GM12875 (cell line): ENCODE measurements around the gene TMEM25.

Experiments
- H3K4me3 ChIP-seq: one replicate; pipeline ENCODE4 v1.5.1; 2011; ENCODE audit warnings: low read depth, low read length, control low read depth
- TF ChIP-seq, protein P1 (sequence below): IDR thresholded peaks from 2 replicates; pipeline ENCODE4 v1.5.1; 2011; ENCODE audit warnings: low read depth, mild to moderate bottlenecking, control low read depth, inconsistent platforms, low read length, moderate library complexity, borderline replicate concordance; ENCODE audit not compliant: insufficient read depth

TMEM25 gene

DNA sequence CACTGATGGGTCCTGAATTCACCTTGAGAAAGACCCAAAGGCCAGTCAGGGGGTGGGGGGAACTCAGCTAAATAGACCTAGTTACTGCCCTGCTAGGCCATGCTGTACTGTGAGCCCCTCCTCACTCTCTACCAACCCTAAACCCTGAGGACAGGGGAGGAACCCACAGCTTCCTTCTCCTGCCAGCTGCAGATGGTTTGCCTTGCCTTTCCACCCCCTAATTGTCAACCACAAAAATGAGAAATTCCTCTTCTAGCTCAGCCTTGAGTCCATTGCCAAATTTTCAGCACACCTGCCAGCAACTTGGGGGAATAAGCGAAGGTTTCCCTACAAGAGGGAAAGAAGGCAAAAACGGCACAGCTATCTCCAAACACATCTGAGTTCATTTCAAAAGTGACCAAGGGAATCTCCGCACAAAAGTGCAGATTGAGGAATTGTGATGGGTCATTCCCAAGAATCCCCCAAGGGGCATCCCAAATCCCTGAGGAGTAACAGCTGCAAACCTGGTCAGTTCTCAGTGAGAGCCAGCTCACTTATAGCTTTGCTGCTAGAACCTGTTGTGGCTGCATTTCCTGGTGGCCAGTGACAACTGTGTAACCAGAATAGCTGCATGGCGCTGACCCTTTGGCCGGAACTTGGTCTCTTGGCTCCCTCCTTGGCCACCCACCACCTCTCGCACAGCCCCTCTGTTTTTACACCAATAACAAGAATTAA, 6.1 kb upstream of the TMEM25 start:
- TF ChIP-seq, protein P1, sequence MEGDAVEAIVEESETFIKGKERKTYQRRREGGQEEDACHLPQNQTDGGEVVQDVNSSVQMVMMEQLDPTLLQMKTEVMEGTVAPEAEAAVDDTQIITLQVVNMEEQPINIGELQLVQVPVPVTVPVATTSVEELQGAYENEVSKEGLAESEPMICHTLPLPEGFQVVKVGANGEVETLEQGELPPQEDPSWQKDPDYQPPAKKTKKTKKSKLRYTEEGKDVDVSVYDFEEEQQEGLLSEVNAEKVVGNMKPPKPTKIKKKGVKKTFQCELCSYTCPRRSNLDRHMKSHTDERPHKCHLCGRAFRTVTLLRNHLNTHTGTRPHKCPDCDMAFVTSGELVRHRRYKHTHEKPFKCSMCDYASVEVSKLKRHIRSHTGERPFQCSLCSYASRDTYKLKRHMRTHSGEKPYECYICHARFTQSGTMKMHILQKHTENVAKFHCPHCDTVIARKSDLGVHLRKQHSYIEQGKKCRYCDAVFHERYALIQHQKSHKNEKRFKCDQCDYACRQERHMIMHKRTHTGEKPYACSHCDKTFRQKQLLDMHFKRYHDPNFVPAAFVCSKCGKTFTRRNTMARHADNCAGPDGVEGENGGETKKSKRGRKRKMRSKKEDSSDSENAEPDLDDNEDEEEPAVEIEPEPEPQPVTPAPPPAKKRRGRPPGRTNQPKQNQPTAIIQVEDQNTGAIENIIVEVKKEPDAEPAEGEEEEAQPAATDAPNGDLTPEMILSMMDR: no peak
- H3K4me3 ChIP-seq: no peak overlapping the region

- TF ChIP-seq, protein P1: no peak
Measured at GRCh38 chr11:118526688-118527087, 4.3 kb upstream of the TMEM25 start.

GRCh38 chr11:118527109-118527508, 3.9 kb upstream of the TMEM25 start, which contains the start of gene TTC36:
Gene TTC36, plus strand, starts transcription at chr11:118527474. Its CDS starts 21 bp downstream, at chr11:118527495.
- H3K4me3 ChIP-seq: no peak within 1 kb of the TSS
- TF ChIP-seq, protein P1: no peak

More at GRCh38 chr11:118526688-118527087, 4.3 kb upstream of the TMEM25 start:
- H3K4me3 ChIP-seq: no peak overlapping the region

DNA sequence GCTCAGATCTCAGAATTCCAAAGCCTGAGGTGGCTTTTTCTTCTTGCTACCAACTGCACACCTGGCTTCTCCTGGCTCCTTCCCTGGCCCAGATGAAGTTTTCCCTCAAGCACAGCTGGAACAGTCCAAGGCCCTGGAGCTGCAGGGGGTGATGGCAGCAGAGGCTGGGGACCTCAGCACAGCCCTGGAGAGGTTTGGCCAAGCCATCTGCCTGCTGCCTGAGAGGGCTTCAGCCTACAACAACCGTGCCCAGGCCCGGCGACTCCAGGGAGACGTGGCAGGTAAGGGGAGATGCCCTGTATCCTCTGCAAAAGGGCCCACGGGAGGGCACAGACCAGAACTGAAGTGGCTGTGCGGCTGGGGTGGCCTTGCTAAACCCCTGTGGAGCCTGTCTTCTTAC, 2.5 kb upstream of the TMEM25 start:
- TF ChIP-seq, protein P1: no peak
- H3K4me3 ChIP-seq: no peak overlapping the region

- TF ChIP-seq, protein P1: no peak
- H3K4me3 ChIP-seq: no peak overlapping the region
Measured at GRCh38 chr11:118529584-118530175, 1.3 kb upstream of the TMEM25 start.

- H3K4me3 ChIP-seq: peak overlapping the region; percentile 80
Measured at GRCh38 chr11:118530180-118530682, 761 bp upstream of the TMEM25 start.

More at GRCh38 chr11:118530180-118530682, 761 bp upstream of the TMEM25 start:
- TF ChIP-seq, protein P1: no peak
